Calu3 (cell line): Measurements from ENCODE around the gene TRIM9. TPM values are rescaled to one million over a fixed set of nuclear protein-coding genes. Genes with fewer than 3 reads are reported as not detected.
A peak's percentile ranks its signal among the peaks of the same experiment; 100 is the strongest.

Experiments used
- BruUV-seq: library from RNA; stranded (reverse); fragments of 400-500 nt; replicated peaks from 2 replicates; lab custom pipeline; 2021; lab: Mats Ljungman, UMichigan
- CTCF ChIA-PET: fragments of 300-600 bp; sonication (Branson Sonifier 250); formaldehyde crosslinking; loops from one replicate; lab custom pipeline; 2022; ENCODE audit warnings: antibody characterized with exemption; lab: Charles Lee
- DNase-seq: peaks from one replicate; pipeline ENCODE4 v3.0.0; 2022
- H3K27ac Mint-ChIP-seq: one replicate; pipeline ENCODE4 v1.8.0; 2022; ENCODE audit warnings: mixed read lengths; ENCODE audit not compliant: unreplicated experiment
- H3K27me3 Mint-ChIP-seq: one replicate; pipeline ENCODE4 v1.8.0; 2022; ENCODE audit warnings: mixed read lengths; ENCODE audit not compliant: unreplicated experiment
- H3K36me3 Mint-ChIP-seq: one replicate; pipeline ENCODE4 v1.8.0; 2022; ENCODE audit warnings: mild to moderate bottlenecking, moderate library complexity, mixed read lengths; ENCODE audit not compliant: insufficient read depth, unreplicated experiment
- H3K4me1 Mint-ChIP-seq: one replicate; pipeline ENCODE4 v1.8.0; 2022; ENCODE audit warnings: mild to moderate bottlenecking, low read depth, mixed read lengths; ENCODE audit not compliant: unreplicated experiment
- H3K4me3 Mint-ChIP-seq: one replicate; pipeline ENCODE4 v1.8.0; 2022; ENCODE audit warnings: mild to moderate bottlenecking, low read depth, moderate library complexity, mixed read lengths; ENCODE audit not compliant: unreplicated experiment
- H3K9me3 Mint-ChIP-seq: one replicate; pipeline ENCODE4 v1.8.0; 2022; ENCODE audit warnings: low read depth, mixed read lengths; ENCODE audit not compliant: unreplicated experiment
- CTCF ChIP-seq: fragments of 200-600 bp; IDR thresholded peaks from one replicate; pipeline ENCODE4 v1.8.0; 2022; ENCODE audit warnings: antibody characterized with exemption; ENCODE audit not compliant: unreplicated experiment
- intact Hi-C: fragments of 100-400 bp; cut with micrococcal nuclease; formaldehyde crosslinking; loops from one replicate; pipeline ENCODE4 v1.10.0; 2022; ENCODE audit not compliant: unreplicated experiment
- total RNA-seq: library from RNA; stranded (reverse); gene quantifications from 2 replicates; pipeline ENCODE4 v1.2.3, GENCODE V29; 2022

Gene TRIM9
- total RNA-seq, 1 experiment from 2014 or later: 1.6 TPM

GRCh38 chr14:51086044-51086443 is 8.9 kb downstream of the TRIM9 start:
- DNase-seq: no peak
- Mint-ChIP-seq H3K27me3 (no peaks in the 10 kb centered on the region), H3K27ac (peak overlapping the region; percentile 48), H3K9me3 (no peaks in the 10 kb centered on the region), H3K36me3 (peaks cover 10% of the 10 kb centered on the region), H3K4me3 (peak overlapping the region; percentile 2), H3K4me1 (peaks cover 17% of the 10 kb centered on the region)
- no TSS peak for BruUV-seq
- intact Hi-C loops: no loop called here
- no peak for TF ChIP-seq CTCF
- CTCF ChIA-PET: no interaction called here

GRCh38 chr14:51084962-51085361 is 9.9 kb downstream of the TRIM9 start:
- H3K27me3 Mint-ChIP-seq: no peaks in the 10 kb centered on the region
- H3K4me1 Mint-ChIP-seq: peaks cover 19% of the 10 kb centered on the region
- no peak overlapping the region for H3K27ac Mint-ChIP-seq
- no peak for DNase-seq
- H3K36me3 Mint-ChIP-seq: peaks cover 10% of the 10 kb centered on the region
- H3K9me3 Mint-ChIP-seq: no peaks in the 10 kb centered on the region
- no peak for TF ChIP-seq CTCF
- BruUV-seq: no TSS peak
- no peak overlapping the region for H3K4me3 Mint-ChIP-seq
- intact Hi-C loops: no loop called here
- CTCF ChIA-PET: no interaction called here

- no peak overlapping the region for H3K27ac Mint-ChIP-seq
- CTCF ChIA-PET: no interaction called here
- intact Hi-C loops: no loop called here
- peaks cover 10% of the 10 kb centered on the region for H3K36me3 Mint-ChIP-seq
- TF ChIP-seq CTCF: no peak
- peaks cover 24% of the 10 kb centered on the region for H3K4me1 Mint-ChIP-seq
- H3K27me3 Mint-ChIP-seq: no peaks in the 10 kb centered on the region
- no peak for DNase-seq
- no peak overlapping the region for H3K4me3 Mint-ChIP-seq
- no TSS peak for BruUV-seq
- no peaks in the 10 kb centered on the region for H3K9me3 Mint-ChIP-seq
These were observed 10.4 kb downstream of the TRIM9 start for GRCh38 chr14:51084507-51084906.

GRCh38 chr14:51082349-51082748 is 12.6 kb downstream of the TRIM9 start:
- CTCF ChIA-PET: no interaction called here
- no peak for TF ChIP-seq CTCF
- Mint-ChIP-seq H3K4me3 (no peak overlapping the region), H3K9me3 (no peaks in the 10 kb centered on the region), H3K4me1 (peaks cover 43% of the 10 kb centered on the region), H3K27me3 (no peaks in the 10 kb centered on the region), H3K27ac (no peak overlapping the region), H3K36me3 (peaks cover 10% of the 10 kb centered on the region)
- intact Hi-C loops: no loop called here
- BruUV-seq: no TSS peak
- no peak for DNase-seq
